ENCODE measurements around the gene SCNN1B. TPM values are rescaled to one million over a fixed set of nuclear protein-coding genes. Genes with fewer than 3 reads are reported as not detected.

The SCNN1B gene
- total and polyA plus RNA-seq, 2 donors (not counting 1 experiment from before 2014, with no cell fraction given): not detected

GRCh38 chr16:23254338-23254737, 47.8 kb upstream of the SCNN1B start:
- Histone ChIP-seq H2AFZ (ENCODE audit: low read length) (no peak overlapping the region), H3K9me3 (ENCODE audit: control insufficient read depth, insufficient read depth, low read depth, low read length) (no peaks in the 10 kb centered on the region), H3K4me3 (replicated peaks in 1 of 4; ENCODE audit: control extremely low read depth in 1 of 4, insufficient read depth in 1 of 4, low read depth in 3 of 4, low read length in 4 of 4) (no peak overlapping the region), H3K36me3 (ENCODE audit: control insufficient read depth, insufficient read depth, low read length) (no peaks in the 10 kb centered on the region), H3K79me2 (ENCODE audit: control insufficient read depth, insufficient read depth, low read length) (no peaks in the 10 kb centered on the region), H3K4me1 (ENCODE audit: control insufficient read depth, extremely low read depth, insufficient read depth, low read length) (no peaks in the 10 kb centered on the region), H3K4me2 (ENCODE audit: extremely low read depth, insufficient read depth, low read length) (no peak overlapping the region), H4K20me1 (ENCODE audit: control insufficient read depth, extremely low read depth, insufficient read depth, low read length) (no peaks in the 10 kb centered on the region), H3K9ac (ENCODE audit: insufficient read depth, low read length) (no peak overlapping the region), H3K27me3 (ENCODE audit: control insufficient read depth, insufficient read depth, low read length) (no peaks in the 10 kb centered on the region), H3K27ac (ENCODE audit: insufficient read depth, low read length) (no peak overlapping the region)
- peak in 1 of 2 donors; percentile 93 for DNase-seq (ENCODE audit: low read depth in 2 of 2)
- TF ChIP-seq EZH2 (IDR thresholded peaks at IDR 0.05; ENCODE audit: low read length, missing control alignments): no peak
- TF ChIP-seq, protein P1, sequence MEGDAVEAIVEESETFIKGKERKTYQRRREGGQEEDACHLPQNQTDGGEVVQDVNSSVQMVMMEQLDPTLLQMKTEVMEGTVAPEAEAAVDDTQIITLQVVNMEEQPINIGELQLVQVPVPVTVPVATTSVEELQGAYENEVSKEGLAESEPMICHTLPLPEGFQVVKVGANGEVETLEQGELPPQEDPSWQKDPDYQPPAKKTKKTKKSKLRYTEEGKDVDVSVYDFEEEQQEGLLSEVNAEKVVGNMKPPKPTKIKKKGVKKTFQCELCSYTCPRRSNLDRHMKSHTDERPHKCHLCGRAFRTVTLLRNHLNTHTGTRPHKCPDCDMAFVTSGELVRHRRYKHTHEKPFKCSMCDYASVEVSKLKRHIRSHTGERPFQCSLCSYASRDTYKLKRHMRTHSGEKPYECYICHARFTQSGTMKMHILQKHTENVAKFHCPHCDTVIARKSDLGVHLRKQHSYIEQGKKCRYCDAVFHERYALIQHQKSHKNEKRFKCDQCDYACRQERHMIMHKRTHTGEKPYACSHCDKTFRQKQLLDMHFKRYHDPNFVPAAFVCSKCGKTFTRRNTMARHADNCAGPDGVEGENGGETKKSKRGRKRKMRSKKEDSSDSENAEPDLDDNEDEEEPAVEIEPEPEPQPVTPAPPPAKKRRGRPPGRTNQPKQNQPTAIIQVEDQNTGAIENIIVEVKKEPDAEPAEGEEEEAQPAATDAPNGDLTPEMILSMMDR (conservative IDR thresholded peaks at IDR 0.05 in 1 of 2, IDR thresholded peaks at IDR 0.05 in 1 of 2; ENCODE audit: low read depth in 1 of 2, low read length in 2 of 2): no peak

- Histone ChIP-seq H2AFZ (ENCODE audit: low read length) (no peak overlapping the region), H3K79me2 (ENCODE audit: control insufficient read depth, insufficient read depth, low read length) (no peaks in the 10 kb centered on the region), H3K9me3 (ENCODE audit: control insufficient read depth, insufficient read depth, low read depth, low read length) (no peaks in the 10 kb centered on the region), H3K27ac (ENCODE audit: insufficient read depth, low read length) (no peak overlapping the region), H3K4me1 (ENCODE audit: control insufficient read depth, extremely low read depth, insufficient read depth, low read length) (no peaks in the 10 kb centered on the region), H3K4me3 (replicated peaks in 1 of 4; ENCODE audit: control extremely low read depth in 1 of 4, insufficient read depth in 1 of 4, low read depth in 3 of 4, low read length in 4 of 4) (no peak overlapping the region), H3K4me2 (ENCODE audit: extremely low read depth, insufficient read depth, low read length) (no peak overlapping the region), H3K27me3 (ENCODE audit: control insufficient read depth, insufficient read depth, low read length) (no peaks in the 10 kb centered on the region), H3K9ac (ENCODE audit: insufficient read depth, low read length) (no peak overlapping the region), H3K36me3 (ENCODE audit: control insufficient read depth, insufficient read depth, low read length) (no peaks in the 10 kb centered on the region), H4K20me1 (ENCODE audit: control insufficient read depth, extremely low read depth, insufficient read depth, low read length) (no peaks in the 10 kb centered on the region)
- no peak for TF ChIP-seq EZH2 (IDR thresholded peaks at IDR 0.05; ENCODE audit: low read length, missing control alignments)
- TF ChIP-seq, protein P1 (conservative IDR thresholded peaks at IDR 0.05 in 1 of 2, IDR thresholded peaks at IDR 0.05 in 1 of 2; ENCODE audit: low read depth in 1 of 2, low read length in 2 of 2): no peak
- DNase-seq (ENCODE audit: low read depth in 2 of 2): no peak
Measured at GRCh38 chr16:23255000-23255399, 47.1 kb upstream of the SCNN1B start.

DNA sequence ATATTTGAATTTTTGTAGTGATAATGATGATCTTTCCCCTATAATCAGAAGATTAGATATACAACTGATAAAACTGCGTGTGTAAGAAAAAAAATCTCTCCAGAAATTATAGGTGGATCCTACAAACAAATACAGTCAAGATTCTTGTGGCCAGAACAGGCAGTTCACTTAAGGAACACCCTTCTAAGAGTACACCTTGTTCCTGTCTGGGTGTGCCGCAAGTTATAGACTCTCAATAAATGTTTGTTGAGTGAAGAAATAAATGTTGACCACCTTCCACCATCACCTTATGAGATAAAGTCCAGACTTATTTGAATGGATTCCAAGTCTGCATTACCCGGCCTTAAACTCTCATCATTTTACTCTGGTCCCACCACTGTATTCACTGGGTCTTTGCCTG, 45.7 kb upstream of the SCNN1B start:
- no peaks in the 10 kb centered on the region for H3K36me3 ChIP-seq (ENCODE audit: control insufficient read depth, insufficient read depth, low read length)
- TF ChIP-seq, protein P1 (conservative IDR thresholded peaks at IDR 0.05 in 1 of 2, IDR thresholded peaks at IDR 0.05 in 1 of 2; ENCODE audit: low read depth in 1 of 2, low read length in 2 of 2): no peak
- TF ChIP-seq EZH2 (IDR thresholded peaks at IDR 0.05; ENCODE audit: low read length, missing control alignments): no peak
- H3K79me2 ChIP-seq (ENCODE audit: control insufficient read depth, insufficient read depth, low read length): no peaks in the 10 kb centered on the region
- H3K27me3 ChIP-seq (ENCODE audit: control insufficient read depth, insufficient read depth, low read length): no peaks in the 10 kb centered on the region
- DNase-seq (ENCODE audit: low read depth in 2 of 2): no peak
- H3K4me2 ChIP-seq (ENCODE audit: extremely low read depth, insufficient read depth, low read length): no peak overlapping the region
- no peak overlapping the region for H3K4me3 ChIP-seq (replicated peaks in 1 of 4; ENCODE audit: control extremely low read depth in 1 of 4, insufficient read depth in 1 of 4, low read depth in 3 of 4, low read length in 4 of 4)
- H3K4me1 ChIP-seq (ENCODE audit: control insufficient read depth, extremely low read depth, insufficient read depth, low read length): no peaks in the 10 kb centered on the region
- no peaks in the 10 kb centered on the region for H3K9me3 ChIP-seq (ENCODE audit: control insufficient read depth, insufficient read depth, low read depth, low read length)
- no peak overlapping the region for H2AFZ ChIP-seq (ENCODE audit: low read length)
- H3K9ac ChIP-seq (ENCODE audit: insufficient read depth, low read length): no peak overlapping the region
- H3K27ac ChIP-seq (ENCODE audit: insufficient read depth, low read length): no peak overlapping the region
- H4K20me1 ChIP-seq (ENCODE audit: control insufficient read depth, extremely low read depth, insufficient read depth, low read length): no peaks in the 10 kb centered on the region
